GM21619 (cell line): Measurements from ENCODE around the gene IRS4.

Experiments used
- ATAC-seq: cut with Tn5 transposase; IDR thresholded peaks from one replicate; pipeline ENCODE4 v1.9.1; 2021; ENCODE audit not compliant: unreplicated experiment

IRS4 gene

DNA sequence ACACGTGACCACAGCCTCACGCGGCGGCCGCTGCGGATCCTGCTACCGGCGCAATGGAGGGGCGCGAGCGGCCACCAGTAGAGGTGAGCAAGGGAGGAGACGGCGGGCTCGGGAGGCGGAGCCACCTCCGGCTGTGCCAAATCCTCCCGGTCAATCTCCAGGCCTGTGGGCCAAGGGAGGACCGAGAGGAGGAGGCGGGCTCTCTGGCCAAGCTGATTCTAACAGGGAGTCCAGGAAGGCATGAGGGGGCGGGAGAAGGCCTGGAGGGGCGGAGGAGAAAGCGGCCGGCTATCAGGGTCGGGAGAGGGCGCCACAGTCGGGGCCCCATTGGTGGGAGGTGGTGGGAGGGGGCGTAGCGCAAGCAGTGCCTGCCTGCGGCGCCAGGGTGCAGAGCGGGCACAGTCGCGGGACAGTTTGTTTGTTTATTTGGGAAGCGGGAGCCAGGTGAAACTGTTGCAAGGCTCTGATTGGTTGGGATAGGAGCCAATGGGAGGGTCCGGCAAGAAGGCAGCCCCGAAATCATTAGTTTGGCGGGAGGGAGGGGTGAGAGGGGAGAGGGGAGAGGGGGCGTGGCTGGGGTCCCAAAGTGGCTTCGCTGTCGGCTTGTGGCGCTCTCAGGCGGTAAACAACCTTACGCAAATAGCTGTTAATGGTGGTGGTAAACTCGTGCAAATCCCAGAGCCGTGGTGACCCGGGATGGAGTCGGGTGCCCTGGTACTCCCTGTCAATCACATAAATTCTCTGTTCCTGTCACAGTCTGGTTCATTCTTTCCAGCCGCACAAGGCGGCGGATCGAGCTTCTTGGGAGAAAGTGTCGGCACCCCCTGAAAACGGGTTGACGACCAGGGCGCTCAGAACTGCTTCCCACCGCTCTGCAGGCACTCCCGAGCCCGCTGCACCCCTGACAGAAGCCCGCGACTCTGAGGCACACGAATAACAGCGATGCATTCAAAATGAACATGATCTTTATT, at the start of gene IRS4:
IRS4 (minus strand) TSS at position 55 of the 971 bp plus-strand sequence.
- ATAC-seq, result no peak

DNA sequence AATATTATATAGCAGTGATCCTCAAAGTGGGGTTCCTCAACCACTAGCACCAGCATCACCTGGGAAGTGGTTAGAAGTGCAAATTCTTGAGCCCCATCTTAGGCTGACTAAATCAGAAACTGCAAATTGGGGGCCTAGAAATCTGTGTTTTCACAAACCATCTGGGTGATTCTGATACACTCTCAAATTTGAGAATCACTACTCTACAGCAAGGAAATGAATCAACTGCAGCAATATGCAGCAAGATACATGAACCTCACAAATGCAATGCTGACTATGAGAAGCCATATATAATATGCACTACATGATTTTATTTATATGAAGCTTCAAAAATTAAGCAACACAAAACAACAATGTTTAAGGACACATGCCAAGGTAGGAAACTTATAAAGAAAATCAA, 36.2 kb upstream of the IRS4 start:
- ATAC-seq, result no peak

DNA sequence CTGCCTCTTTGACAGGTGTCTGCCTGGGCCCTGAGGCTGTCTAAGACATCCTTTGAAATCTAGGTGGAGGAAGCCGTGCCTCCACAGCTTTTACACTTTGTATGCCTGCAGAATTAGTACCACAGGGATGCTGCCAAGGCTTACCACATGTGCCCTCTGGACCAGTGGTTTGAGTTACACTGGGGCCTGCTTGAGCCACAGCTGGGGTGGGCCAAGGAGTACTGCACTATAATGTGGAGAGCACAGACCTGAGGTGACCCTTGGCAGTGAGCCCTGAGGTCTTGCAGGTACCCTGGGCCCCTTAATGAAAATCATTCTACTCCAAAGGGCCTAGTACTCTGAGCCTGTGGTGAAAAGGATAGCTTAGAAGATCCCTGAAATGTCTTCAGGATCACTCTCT, 27.2 kb upstream of the IRS4 start:
- ATAC-seq, result no peak

DNA sequence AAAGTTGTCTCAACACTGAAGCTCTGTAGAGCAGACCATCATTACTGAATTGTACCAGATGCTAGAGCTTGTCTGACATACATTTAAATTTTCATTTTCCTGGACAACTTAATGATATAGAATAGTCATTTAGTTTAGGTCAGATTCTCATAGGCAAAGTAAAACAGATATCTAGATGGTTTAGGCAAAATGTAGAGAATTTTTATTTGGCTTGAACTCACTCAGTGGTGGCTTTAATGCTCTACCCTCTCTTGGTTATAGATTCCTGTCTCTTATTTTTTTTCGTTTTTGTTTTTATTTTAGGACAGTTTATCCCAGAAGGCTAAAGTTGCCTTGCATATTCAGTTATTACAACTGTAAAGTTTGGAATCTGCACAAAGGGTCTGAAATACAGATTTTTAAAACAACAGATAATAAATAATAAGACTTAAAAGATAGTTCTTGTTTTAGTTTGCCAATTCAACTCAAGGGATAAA, 4.0 kb upstream of the IRS4 start:
- no peak for ATAC-seq

DNA sequence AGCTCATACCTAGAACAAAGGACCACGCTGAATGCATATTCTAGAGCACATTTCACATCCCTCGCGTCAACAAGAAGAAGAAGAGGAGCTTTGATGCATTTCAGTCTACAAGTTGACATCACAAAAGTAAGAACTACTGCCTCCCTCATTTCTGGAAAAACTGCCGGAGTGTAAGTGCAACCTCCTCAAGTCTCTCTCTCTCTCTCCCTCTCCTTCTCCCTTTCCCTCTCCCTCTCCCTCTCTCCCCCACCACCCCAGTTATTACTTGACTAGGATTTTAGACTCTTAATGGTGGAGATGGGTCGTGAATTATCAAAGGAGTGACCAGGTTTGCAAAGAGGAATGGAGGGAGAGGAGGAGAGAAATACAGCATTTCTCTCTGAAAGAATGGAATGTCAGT, 1.4 kb upstream of the IRS4 start:
- no peak for ATAC-seq

DNA sequence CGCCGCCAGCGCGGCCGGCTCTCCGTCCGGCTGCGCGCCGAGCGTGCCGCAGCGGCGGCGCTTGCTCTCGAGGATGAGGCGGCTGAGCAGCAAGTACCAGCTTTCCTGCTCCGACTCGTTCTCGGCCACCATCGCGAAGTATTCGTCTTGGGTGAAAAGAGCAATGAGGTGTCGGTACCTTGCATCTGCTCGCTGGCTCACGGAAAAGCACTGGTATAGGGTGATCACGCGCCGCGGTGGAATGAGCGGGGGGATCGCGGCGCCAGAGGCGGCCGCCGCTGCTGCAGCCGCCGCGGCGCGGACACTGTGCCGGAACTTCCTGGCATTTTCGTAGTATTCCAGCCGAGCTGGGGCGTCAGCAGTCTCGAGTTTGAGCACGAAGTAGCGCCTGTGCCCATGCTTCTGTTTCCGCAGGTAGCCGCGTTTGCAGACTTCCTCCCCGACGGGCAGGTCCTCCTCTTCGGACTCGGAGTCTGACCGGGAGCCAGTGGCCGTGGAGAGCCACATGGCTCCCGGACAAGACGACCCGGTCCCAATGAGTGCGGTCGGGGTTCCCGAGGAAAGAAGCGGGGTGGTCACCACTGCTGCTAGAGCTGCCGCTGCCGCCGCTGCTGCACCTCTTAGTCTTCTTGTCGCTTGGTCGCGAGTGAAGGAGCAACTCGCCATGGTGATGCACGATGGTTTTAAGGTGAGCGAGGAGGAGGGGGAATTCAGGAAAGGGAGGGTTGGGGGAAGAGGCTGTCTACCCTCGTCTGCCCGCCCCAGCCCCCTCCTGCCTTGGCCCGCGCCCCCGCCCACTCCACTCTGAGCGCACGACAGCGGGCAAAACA, 469 bp downstream of the IRS4 start:
- no peak for ATAC-seq

DNA sequence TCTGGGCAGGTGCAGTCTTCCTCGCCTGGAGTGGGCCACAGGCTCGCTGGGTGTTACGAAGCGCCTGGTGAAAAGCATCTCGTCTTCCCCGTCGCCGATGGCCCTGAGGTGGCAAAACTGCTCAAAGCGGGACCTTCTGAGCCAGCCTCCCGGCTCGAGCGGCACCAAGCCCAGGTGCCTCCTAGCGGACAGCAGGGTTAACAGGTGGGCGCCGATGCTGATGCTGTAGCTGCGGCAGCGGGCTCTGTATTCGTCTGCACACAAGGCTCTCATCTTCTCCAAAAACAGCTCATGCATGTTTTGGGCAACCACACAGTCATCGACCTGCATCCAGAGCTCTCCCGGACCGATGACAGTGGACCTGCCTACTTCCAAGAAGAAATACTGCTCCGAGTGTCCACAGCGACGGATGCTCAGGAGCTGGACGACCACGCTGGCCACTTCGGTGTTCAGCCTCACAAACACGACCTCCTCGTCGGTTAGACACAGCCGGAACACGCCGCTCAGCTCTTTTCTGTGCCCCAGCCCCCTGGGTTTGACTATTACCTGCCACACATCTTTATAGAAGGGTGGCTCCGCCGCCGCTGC, 1.2 kb downstream of the IRS4 start:
- no peak for ATAC-seq

DNA sequence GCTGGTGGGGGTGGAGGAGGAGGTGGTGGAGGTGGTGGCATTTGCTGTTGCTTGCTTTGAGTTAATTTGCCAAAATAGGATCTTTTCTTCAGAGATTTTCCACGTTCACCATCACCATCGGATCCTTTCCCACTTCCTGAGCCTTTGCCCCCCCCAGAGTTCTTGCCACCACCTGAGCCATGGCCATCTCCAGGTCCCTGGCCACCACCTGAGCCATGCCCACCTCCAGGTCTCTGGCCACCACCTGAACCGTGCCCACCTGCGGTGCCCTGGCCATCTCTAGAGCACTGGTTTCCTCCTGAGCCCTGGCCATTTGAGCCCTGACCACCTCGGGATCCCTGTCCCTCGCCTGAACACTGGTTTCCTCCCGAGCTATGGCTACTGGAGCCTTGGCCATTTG, 1.9 kb downstream of the IRS4 start:
- no peak for ATAC-seq

DNA sequence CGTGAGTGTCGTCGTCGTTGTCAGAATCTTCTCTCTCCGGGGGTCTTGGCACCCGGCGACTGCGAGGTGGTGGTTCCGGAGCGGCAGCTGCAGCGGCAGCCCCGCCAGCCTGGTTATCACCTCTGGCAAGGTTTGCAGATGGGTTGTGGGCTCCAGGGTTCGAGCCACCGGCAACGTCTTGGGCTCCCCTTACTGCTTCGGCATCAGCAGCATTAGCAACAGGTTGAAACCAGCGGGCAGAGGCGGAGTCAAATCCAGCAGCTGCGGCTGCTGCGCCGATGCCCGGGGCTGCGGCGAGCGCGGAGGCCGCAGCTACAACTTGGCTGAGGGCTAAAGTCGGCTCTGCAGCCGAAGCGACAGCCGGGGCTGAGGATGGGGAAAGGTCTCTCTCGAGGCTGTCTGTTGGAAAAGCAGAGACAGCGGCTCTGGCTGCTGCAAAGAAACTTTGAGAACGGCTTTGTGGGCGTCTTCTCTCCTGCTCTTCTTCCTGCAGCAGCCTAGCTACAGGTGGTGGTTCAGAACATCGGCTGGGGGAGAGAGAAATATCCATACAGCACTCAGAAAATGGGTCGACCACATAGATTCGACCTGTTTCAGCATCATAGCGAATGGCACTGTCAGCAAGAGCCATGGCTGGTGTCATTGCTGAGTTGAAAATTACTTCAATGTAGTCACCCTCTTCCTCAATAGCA, 3.6 kb downstream of the IRS4 start:
- ATAC-seq, result no peak

DNA sequence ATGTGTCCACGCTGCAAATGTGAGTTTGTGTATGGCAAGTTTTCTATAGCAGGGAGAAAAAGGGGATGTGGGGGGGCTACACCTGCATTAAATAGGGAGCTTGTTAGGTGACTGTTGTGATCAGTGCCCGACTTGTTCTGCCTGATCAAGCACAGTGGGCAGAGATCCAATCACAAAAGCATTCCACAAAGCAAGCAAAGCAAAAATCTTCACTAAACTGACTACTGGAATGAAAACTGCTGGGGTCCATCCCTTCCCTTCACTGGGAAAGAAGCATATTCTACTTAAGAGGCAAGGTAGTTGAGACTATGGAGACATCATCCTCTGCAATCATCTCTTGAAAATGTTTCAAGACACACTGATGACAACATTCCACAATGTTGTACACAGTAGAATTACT, 5.2 kb downstream of the IRS4 start:
- ATAC-seq, result no peak

DNA sequence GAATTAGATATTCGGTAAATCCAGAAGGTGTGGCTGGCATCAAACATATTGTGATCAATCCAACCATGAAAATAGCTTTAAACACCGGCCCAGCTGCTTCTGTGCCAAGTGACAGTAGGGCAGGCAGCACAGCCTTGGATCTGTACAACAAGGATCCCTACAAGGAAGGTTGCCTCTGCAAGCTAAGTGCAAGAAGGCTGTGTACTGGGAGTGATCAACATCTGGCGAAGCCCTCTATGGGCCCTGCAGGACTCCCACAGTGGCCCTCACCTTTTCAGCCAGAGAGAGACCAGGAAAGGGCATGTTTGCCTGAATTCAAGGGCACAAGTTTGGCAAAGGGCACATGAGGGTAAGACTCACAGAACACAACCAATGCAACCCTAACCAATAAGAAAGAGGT, 9.6 kb downstream of the IRS4 start:
- no peak for ATAC-seq

DNA sequence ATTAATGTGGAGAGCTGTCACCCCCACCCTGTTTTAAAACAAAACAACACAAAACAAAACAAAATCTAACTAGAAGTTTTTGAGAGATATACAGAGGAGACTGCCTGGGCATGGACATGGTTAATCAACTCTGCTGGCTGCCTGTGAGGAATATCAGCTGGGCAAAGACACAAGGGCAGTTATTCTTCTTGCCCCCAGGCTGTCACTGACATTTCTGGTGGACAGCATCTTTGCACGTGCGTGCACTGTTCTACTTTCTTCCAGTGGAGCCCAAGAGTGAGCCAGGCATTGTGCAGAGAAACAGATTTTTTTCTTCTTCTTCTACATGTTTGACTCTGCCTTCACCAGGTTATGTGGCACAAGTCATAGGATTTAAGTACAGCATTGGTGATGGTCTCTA, 13.8 kb downstream of the IRS4 start:
- ATAC-seq, result no peak

DNA sequence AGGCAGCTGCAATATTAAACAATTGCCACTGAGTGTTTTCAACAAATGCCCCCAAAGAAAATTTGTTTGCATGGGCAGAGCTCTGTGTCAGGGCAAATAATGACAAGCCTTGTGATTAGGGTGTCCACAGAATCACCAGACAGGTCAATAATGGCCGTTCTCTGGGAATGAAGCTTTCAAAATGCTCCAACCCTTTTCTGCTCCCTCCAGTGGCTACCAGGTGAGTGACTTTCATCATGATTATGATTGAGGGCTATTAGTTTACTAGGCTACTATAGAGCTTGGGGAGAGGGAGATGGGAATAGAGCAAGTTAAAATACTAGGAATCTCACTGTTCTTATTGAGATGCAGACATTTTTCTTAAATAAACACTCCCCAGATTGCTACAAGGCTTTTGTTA, 23.5 kb downstream of the IRS4 start:
- ATAC-seq, result no peak

DNA sequence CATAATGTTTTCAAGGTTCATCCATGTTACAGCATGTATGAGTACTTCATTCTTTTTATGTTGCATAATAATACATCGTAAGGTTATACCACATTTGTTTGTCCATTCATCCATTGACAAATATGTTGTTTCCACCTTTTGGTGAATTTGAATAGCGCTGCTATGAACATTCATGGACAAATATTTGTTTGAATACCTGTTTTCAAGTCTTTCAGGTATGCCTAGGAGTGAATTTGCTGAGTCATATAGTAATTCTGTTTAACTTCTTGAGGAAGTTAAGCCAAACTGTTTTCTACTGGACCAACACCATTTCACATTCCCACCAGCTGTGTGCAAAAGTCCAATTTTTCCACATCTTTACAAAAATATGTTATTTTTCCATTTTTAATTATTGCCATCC, 31.5 kb downstream of the IRS4 start:
- no peak for ATAC-seq

DNA sequence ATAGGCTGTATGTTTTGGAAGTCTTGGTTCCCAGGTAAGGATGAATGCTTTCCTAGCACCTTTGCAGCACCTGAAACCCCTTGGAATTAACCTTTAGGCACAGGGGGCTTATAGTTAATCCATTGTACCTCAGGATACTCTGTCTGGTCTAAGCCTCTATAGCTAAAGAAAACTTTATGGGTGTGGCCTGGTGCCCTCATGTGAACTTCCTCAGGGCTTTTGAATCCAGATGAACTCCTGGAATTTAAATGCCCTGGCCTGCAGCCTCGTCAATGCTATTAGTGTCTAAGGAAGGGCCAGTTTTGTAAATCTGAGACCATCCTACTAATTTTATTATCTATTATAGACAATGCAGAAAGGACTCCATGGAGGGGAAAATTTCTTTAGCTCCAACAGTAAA, 33.8 kb downstream of the IRS4 start:
- no peak for ATAC-seq

DNA sequence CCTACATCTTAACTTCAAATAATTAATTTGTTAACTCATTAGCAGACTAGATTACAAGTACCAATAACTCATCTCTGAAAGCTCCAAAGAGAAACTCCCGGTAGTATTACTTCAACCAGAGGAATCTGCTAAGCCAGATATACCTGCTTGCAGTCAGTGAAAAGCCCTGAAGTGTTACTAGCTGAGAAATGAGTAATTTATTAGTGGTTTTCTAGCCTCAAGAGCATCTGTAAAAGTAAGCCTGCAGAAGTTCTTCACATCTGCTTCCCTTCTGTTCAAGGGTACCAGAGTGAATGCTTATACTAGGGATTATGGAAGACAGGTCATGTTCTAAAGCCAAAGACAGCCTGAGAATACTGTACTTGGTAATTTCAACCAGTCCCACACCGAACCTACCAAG, 34.7 kb downstream of the IRS4 start:
- no peak for ATAC-seq

DNA sequence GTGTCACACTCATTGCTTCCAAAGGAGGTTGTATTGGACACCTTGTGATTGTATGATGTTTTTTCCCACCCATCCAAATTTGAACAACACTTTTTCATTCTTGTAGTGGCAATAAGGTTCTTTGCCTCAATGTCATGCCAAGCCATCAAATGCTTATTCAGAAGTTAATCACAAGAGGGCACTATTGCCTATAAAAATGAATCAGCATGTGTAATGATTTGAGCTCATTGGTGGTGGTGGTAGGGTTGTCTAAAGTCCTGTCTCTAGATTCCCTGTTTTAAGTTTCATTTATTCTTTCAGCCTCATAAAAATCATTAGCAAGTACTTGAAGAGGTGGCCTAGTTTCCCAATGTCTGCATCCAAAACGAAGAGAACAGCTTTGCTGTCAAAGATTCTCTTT, 37.0 kb downstream of the IRS4 start:
- no peak for ATAC-seq

DNA sequence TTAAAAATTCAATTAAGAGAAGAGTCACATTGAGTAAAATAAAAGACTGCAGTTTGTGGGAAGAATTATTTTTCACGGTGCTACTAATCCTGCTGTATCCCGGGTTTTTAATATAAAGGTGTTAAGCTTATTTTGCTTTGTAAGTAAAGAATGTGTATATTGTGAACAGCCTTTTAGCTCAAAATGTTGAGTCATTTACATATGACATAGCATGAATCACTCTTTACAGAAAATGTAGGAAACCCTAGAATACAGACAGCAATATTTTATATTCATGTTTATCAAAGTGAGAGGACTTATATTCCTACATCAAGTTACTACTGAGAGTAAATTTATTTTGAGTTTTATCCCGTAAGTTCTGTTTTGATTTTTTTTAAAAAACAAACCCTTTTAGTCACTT, 39.7 kb downstream of the IRS4 start:
- no peak for ATAC-seq
